Measurements from ENCODE around the gene FAM236B. TPM values are rescaled to one million over a fixed set of nuclear protein-coding genes. Genes with fewer than 3 reads are reported as not detected.
"Not testable (repeated sequence)": the region's sequence is repeated elsewhere in the genome, so short reads cannot be mapped to it uniquely, and the experiment has no call there.

The FAM236B gene
- total and polyA plus RNA-seq, 7 donors, result not detected

GRCh38 chrX:72735561-72735960 lies 46.9 kb downstream of the FAM236B start:
- WGBS, 2 donors, result 82 to 87% methylated on average over 1 of the region's 1 CpG
- Histone ChIP-seq H3K4me3 (no peak overlapping the region), H3K9me3 (no peaks in the 10 kb centered on the region), H3K27me3 (no peaks in the 10 kb centered on the region), H3K4me1 (no peaks in the 10 kb centered on the region), H3K27ac (no peak overlapping the region), H3K36me3 (no peaks in the 10 kb centered on the region)
- intact Hi-C loops (cut with DNase I), result no loop called here
- no peak for DNase-seq
- no peak for TF ChIP-seq CTCF (IDR thresholded peaks at IDR 0.05)
- TF ChIP-seq EP300 (IDR thresholded peaks at IDR 0.05), result no peak
- TF ChIP-seq POLR2A (IDR thresholded peaks at IDR 0.05), result no peak
- TF ChIP-seq POLR2AphosphoS5 (IDR thresholded peaks at IDR 0.05), result no peak

GRCh38 chrX:72733636-72734035 lies 48.8 kb downstream of the FAM236B start:
- H3K4me1 ChIP-seq; H3K9me3 ChIP-seq; H3K4me3 ChIP-seq; H3K36me3 ChIP-seq; intact Hi-C loops (cut with DNase I); DNase-seq; H3K27ac ChIP-seq; H3K27me3 ChIP-seq: not testable (repeated sequence)
- 59 to 61% methylated on average over 8 of the region's 8 CpGs for WGBS, 2 donors

Small RNA genes lying within 50 kb of the gene (small RNA-seq; reads per million reads assigned to genes)
- gene RNU1-112P, result 0 reads per million in 3 donors

Other genes starting within 250 kb of the FAM236B start
- gene HDAC8, start 209.8 kb downstream of the FAM236B start, total RNA-seq, result 10 to 100 TPM; 30.4 to 44.0 (median 36.7) TPM
- 10 to 100 TPM; 13.2 to 19.2 (median 18.0) TPM for gene HDAC8, start 209.8 kb downstream of the FAM236B start, polyA plus RNA-seq
- 1 to 10 TPM; 4.6 to 9.7 (median 7.0) TPM for gene PHKA1, start 68.4 kb downstream of the FAM236B start, total RNA-seq
- 1 to 10 TPM in 2 of 3 donors, under 1 TPM in 1; 0.92 to 2.0 (median 1.2) TPM for gene PHKA1, start 68.4 kb downstream of the FAM236B start, polyA plus RNA-seq
- 1 to 10 TPM in 1 of 4 donors, not detected in 3; 1.7 TPM for gene DMRTC1B, start 5.8 kb downstream of the FAM236B start, total RNA-seq
- under 1 TPM in 1 of 3 donors, not detected in 2; 0.36 TPM for gene DMRTC1B, start 5.8 kb downstream of the FAM236B start, polyA plus RNA-seq
- not detected for gene FAM236D, start 25.6 kb upstream of the FAM236B start, total RNA-seq
- gene FAM236D, start 25.6 kb upstream of the FAM236B start, polyA plus RNA-seq, result not detected
- gene FAM236C, start 130.0 kb upstream of the FAM236B start, total RNA-seq, result not detected
- gene FAM236C, start 130.0 kb upstream of the FAM236B start, polyA plus RNA-seq, result not detected
- not detected for gene FAM236A, start 155.5 kb upstream of the FAM236B start, total RNA-seq
- not detected for gene FAM236A, start 155.5 kb upstream of the FAM236B start, polyA plus RNA-seq
- gene DMRTC1, start 161.2 kb upstream of the FAM236B start, total RNA-seq, result under 1 TPM in 1 of 4 donors, not detected in 3; 0.55 TPM
- under 1 TPM in 1 of 3 donors, not detected in 2; 0.48 TPM for gene DMRTC1, start 161.2 kb upstream of the FAM236B start, polyA plus RNA-seq
- not detected for gene PABPC1L2B, start 220.3 kb upstream of the FAM236B start, total RNA-seq
- under 1 TPM in 1 of 3 donors, not detected in 2; 0.03 TPM for gene PABPC1L2B, start 220.3 kb upstream of the FAM236B start, polyA plus RNA-seq

Measured in sigmoid colon (tissue), 7 donors.